MCF 10A (cell line): ENCODE data around the gene COL13A1. TPM values are rescaled to one million over a fixed set of nuclear protein-coding genes. Genes with fewer than 3 reads are reported as not detected.

Experiments
- BruUV-seq: library from RNA; stranded (reverse); fragments of 400-500 nt; replicated peaks from 2 replicates; lab custom pipeline; 2021; lab: Mats Ljungman, UMichigan
- CTCF ChIA-PET: fragments of 300-600 bp; sonication (Branson Sonifier 250); formaldehyde crosslinking; extraction: SDS; loops from one replicate; lab custom pipeline; 2021; ENCODE audit warnings: antibody characterized with exemption, inconsistent platforms; lab: Yijun Ruan, JAX
- POLR2A ChIA-PET: fragments of 300-600, 350-650 bp; sonication (Branson Sonifier 250); formaldehyde crosslinking; extraction: SDS; loops from one replicate; lab custom pipeline; 2020; ENCODE audit warnings: antibody characterized with exemption, inconsistent platforms; lab: Yijun Ruan, JAX
- DNase-seq: peaks from one replicate; pipeline ENCODE4 v3.0.0-alpha.2; 2018; ENCODE audit not compliant: unreplicated experiment
- H3K27ac Mint-ChIP-seq: one replicate; pipeline ENCODE4 v1.8.0; 2022; ENCODE audit warnings: mild to moderate bottlenecking, low read depth, mixed read lengths; ENCODE audit not compliant: unreplicated experiment
- H3K27me3 Mint-ChIP-seq: one replicate; pipeline ENCODE4 v1.8.0; 2022; ENCODE audit warnings: mixed read lengths; ENCODE audit not compliant: insufficient read depth, unreplicated experiment
- H3K36me3 Mint-ChIP-seq: one replicate; pipeline ENCODE4 v1.8.0; 2022; ENCODE audit warnings: mild to moderate bottlenecking, moderate library complexity, mixed read lengths; ENCODE audit not compliant: insufficient read depth, unreplicated experiment
- H3K4me1 Mint-ChIP-seq: one replicate; pipeline ENCODE4 v1.8.0; 2022; ENCODE audit warnings: mixed read lengths; ENCODE audit not compliant: insufficient read depth, unreplicated experiment
- H3K4me3 Mint-ChIP-seq: one replicate; pipeline ENCODE4 v1.8.0; 2022; ENCODE audit warnings: mild to moderate bottlenecking, moderate library complexity, mixed read lengths; ENCODE audit not compliant: unreplicated experiment
- H3K9me3 Mint-ChIP-seq: one replicate; pipeline ENCODE4 v1.8.0; 2022; ENCODE audit warnings: mixed read lengths; ENCODE audit not compliant: unreplicated experiment
- intact Hi-C: fragments of 100-400 bp; cut with micrococcal nuclease; formaldehyde crosslinking; loops from 2 replicates; pipeline ENCODE4 v1.14.1; 2022
- total RNA-seq: library from RNA; stranded (reverse); gene quantifications from 2 replicates; pipeline ENCODE4 v1.2.3, GENCODE V29; 2022
- TF ChIP-seq, protein P1 (sequence below): fragments of 200-600 bp; IDR thresholded peaks from one replicate; pipeline ENCODE4 v1.8.0; 2022; ENCODE audit warnings: antibody characterized with exemption, mild to moderate bottlenecking; ENCODE audit not compliant: unreplicated experiment

The COL13A1 gene
- total RNA-seq, 1 experiment from 2014 or later, result 0.47 TPM

DNA sequence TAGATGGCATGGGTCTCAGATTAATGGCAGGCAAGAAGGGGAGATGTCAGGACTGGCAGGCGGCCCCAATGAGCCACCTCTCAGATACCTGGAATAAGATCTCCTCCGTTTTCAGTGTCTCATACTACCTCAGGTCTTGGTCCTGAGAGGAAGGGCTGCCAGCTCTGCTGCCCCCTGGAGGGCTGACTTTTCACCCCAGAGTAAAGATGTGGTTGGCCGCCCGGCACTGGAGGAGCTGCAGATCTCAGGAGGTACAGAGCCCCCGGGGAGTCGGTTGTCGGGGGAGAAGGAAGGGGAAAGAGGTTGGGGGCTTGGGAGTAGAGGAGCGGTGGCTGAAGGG is 642 bp upstream of the COL13A1 start:
- no TSS peak for BruUV-seq
- H3K9me3 Mint-ChIP-seq, result no peaks in the 10 kb centered on the region
- peak overlapping the region; percentile 81 for H3K4me3 Mint-ChIP-seq
- ChIA-PET CTCF (interaction anchor here (0.6 to 2.6 kb wide), 7 partner anchors 13 to 158 kb away, joined by 3 to 10 read pairs (median 3); no protein-coding TSS in a partner anchor), POLR2A (no interaction called here)
- H3K4me1 Mint-ChIP-seq, result peaks cover 18% of the 10 kb centered on the region
- H3K27me3 Mint-ChIP-seq, result no peaks in the 10 kb centered on the region
- TF ChIP-seq, protein P1, sequence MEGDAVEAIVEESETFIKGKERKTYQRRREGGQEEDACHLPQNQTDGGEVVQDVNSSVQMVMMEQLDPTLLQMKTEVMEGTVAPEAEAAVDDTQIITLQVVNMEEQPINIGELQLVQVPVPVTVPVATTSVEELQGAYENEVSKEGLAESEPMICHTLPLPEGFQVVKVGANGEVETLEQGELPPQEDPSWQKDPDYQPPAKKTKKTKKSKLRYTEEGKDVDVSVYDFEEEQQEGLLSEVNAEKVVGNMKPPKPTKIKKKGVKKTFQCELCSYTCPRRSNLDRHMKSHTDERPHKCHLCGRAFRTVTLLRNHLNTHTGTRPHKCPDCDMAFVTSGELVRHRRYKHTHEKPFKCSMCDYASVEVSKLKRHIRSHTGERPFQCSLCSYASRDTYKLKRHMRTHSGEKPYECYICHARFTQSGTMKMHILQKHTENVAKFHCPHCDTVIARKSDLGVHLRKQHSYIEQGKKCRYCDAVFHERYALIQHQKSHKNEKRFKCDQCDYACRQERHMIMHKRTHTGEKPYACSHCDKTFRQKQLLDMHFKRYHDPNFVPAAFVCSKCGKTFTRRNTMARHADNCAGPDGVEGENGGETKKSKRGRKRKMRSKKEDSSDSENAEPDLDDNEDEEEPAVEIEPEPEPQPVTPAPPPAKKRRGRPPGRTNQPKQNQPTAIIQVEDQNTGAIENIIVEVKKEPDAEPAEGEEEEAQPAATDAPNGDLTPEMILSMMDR, result peak; percentile 59
- DNase-seq, result peak; percentile 73
- no peak overlapping the region for H3K27ac Mint-ChIP-seq
- H3K36me3 Mint-ChIP-seq, result no peaks in the 10 kb centered on the region
- intact Hi-C loops, result loop anchor here (1.0 to 10.0 kb wide), 4 partner anchors 105 to 286 kb away; no protein-coding TSS in a partner anchor

DNA sequence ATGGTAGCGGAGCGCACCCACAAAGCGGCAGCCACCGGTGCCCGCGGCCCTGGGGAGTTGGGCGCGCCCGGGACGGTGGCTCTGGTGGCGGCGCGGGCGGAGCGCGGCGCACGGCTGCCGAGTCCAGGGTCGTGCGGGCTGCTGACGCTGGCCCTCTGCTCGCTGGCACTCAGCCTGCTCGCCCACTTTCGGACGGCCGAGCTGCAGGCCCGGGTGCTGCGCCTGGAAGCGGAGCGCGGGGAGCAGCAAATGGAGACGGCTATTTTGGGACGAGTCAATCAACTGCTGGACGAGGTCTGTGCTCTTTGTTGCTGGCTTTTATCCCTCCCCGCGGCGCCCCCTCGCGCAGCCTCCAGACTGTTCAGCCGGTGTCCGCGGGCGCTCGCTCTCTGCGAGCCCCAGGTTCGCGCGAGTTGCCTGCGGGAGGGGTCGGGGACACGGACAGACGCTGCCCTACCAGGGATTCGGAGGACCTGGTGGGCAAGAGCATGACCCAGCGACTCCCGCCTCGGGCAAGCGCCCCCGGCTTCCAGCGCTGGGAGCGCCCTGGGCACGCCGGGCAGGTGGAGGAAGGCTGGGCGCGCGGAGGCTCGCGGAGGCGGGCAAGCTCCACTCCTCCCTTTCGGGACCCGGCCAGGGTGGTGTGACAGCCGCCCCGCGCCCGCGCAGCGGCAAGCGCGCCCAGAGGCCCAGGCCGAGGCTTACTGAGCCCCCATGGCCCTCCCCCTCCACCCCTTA is 887 bp downstream of the COL13A1 start:
- no TSS peak for BruUV-seq
- H3K36me3 Mint-ChIP-seq, result no peaks in the 10 kb centered on the region
- no peaks in the 10 kb centered on the region for H3K27me3 Mint-ChIP-seq
- H3K4me1 Mint-ChIP-seq, result peaks cover 20% of the 10 kb centered on the region
- DNase-seq, result peak; percentile 42
- intact Hi-C loops, result loop anchor here (5.0 to 10.0 kb wide), 2 partner anchors 110 to 288 kb away; no protein-coding TSS in a partner anchor
- H3K4me3 Mint-ChIP-seq, result peak overlapping the region; percentile 81
- H3K9me3 Mint-ChIP-seq, result no peaks in the 10 kb centered on the region
- ChIA-PET POLR2A (no interaction called here), CTCF (interaction anchor here (0.5 to 2.6 kb wide), 5 partner anchors 9 to 609 kb away, joined by 3 to 10 read pairs (median 3); no protein-coding TSS in a partner anchor)
- TF ChIP-seq, protein P1, result no peak
- no peak overlapping the region for H3K27ac Mint-ChIP-seq

DNA sequence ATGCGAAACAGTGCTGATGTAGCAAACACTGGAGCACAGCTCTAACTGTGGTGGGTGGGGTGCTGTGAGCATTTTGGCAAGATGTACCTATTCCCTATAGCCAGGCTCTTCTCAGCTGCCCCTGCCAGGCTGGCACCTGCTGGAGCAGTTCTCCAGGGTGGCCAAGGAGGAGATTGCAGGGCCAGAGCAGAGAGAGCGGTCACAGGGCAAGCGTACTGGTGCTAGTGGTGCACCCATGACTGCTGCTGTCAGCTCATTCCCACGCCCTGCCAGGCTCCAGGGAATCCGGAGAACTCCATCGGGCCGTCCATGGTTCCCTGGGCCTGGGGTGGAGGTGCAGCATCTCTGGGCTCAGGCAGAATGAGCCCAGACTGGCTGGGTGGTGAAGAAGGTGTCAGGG is 2.1 kb downstream of the COL13A1 start:
- Mint-ChIP-seq H3K9me3 (no peaks in the 10 kb centered on the region), H3K27me3 (no peaks in the 10 kb centered on the region), H3K36me3 (no peaks in the 10 kb centered on the region), H3K4me1 (peaks cover 13% of the 10 kb centered on the region), H3K27ac (no peak overlapping the region), H3K4me3 (no peak overlapping the region)
- intact Hi-C loops, result loop anchor here (5.0 to 10.0 kb wide), 2 partner anchors 108 to 289 kb away; no protein-coding TSS in a partner anchor
- DNase-seq, result no peak
- TF ChIP-seq, protein P1, result no peak
- BruUV-seq, result no TSS peak
- POLR2A ChIA-PET, result no interaction called here
- CTCF ChIA-PET, result interaction anchor here (0.8 to 1.3 kb wide), 2 partner anchors 15 to 107 kb away, joined by 5 to 8 read pairs; no protein-coding TSS in a partner anchor

DNA sequence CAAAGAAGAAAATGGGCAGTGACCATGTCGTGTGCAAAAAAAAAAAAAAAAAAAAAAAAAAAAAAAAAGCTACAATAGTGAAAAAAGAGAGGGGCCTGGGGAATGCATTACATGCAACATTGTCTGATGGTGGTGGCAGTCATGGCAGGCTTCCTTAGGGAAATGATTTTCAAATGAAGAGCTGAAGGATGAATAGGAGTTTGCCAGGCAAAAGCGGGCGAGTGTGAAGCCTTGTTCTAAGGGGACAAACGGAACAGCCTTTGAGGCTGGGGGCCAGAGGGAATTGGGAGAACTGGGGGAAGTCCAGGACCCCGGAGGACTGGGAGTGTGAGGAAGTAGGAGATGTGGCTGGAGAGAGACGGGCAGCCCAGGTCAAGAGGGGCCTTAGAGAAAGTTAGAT is 3.1 kb downstream of the COL13A1 start:
- H3K9me3 Mint-ChIP-seq, result no peaks in the 10 kb centered on the region
- no peak overlapping the region for H3K27ac Mint-ChIP-seq
- intact Hi-C loops, result loop anchor here (5.0 to 10.0 kb wide), 2 partner anchors 108 to 290 kb away; no protein-coding TSS in a partner anchor
- H3K36me3 Mint-ChIP-seq, result no peaks in the 10 kb centered on the region
- no TSS peak for BruUV-seq
- no peaks in the 10 kb centered on the region for H3K27me3 Mint-ChIP-seq
- CTCF ChIA-PET, result interaction anchor here (0.7 to 1.3 kb wide), 3 partner anchors 16 to 280 kb away, joined by 3 to 8 read pairs (median 5); no protein-coding TSS in a partner anchor
- no peak overlapping the region for H3K4me3 Mint-ChIP-seq
- H3K4me1 Mint-ChIP-seq, result peaks cover 13% of the 10 kb centered on the region
- TF ChIP-seq, protein P1, result no peak
- POLR2A ChIA-PET, result no interaction called here
- no peak for DNase-seq
